ENCODE data around the gene METTL17.

DNA sequence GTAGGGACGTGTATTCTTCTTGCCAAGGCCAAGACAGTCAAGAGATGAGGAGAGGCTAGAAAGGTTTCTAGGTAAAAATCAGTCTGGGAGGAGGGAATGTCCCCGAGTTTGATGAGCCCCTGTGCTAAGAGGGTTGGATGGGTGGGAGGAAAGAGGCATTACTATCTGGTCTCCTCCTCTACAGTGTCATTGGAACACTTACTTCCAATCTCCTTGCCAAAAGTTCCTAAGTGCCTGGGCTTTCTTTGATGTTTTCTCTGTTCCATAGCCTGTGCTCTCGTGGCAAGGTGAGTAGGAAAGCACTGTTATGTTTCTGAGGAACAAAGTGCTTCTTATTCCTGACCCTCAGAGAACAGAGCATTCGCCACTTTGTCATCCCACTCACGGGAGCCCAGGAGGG, 44.9 kb downstream of the METTL17 start, which contains the start of gene RNASE13:
- TF ChIP-seq, protein P1, sequence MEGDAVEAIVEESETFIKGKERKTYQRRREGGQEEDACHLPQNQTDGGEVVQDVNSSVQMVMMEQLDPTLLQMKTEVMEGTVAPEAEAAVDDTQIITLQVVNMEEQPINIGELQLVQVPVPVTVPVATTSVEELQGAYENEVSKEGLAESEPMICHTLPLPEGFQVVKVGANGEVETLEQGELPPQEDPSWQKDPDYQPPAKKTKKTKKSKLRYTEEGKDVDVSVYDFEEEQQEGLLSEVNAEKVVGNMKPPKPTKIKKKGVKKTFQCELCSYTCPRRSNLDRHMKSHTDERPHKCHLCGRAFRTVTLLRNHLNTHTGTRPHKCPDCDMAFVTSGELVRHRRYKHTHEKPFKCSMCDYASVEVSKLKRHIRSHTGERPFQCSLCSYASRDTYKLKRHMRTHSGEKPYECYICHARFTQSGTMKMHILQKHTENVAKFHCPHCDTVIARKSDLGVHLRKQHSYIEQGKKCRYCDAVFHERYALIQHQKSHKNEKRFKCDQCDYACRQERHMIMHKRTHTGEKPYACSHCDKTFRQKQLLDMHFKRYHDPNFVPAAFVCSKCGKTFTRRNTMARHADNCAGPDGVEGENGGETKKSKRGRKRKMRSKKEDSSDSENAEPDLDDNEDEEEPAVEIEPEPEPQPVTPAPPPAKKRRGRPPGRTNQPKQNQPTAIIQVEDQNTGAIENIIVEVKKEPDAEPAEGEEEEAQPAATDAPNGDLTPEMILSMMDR (IDR thresholded peaks at IDR 0.05) = no peak
- TF ChIP-seq ZFX (IDR thresholded peaks at IDR 0.05; ENCODE audit: borderline replicate concordance) = no peak

All from 22Rv1 (cell line).